Lung (tissue), 12 donors: ENCODE data around the gene SLC39A12. TPM values are rescaled to one million over a fixed set of nuclear protein-coding genes. Genes with fewer than 3 reads are reported as not detected.

Experiments
- ATAC-seq: fragments of 200-7000 bp; cut with Tn5 transposase; one replicate; pipeline ENCODE4 v1.9.1; 2020; ENCODE audit warnings: moderate number of reproducible peaks; ENCODE audit not compliant: insufficient read depth, low FRiP score
- DNase-seq, 3 donors: peaks; one replicate each; pipeline ENCODE4 v3.0.0-alpha.2; 2013 to 2017
- H3K27ac ChIP-seq, 2 donors: one replicate each; pipeline ENCODE4 v1.5.1; 2013; ENCODE audit warnings: mild to moderate bottlenecking in 2 of 2, moderate library complexity in 2 of 2, control low read depth in 1 of 2, inconsistent platforms in 1 of 2, low read depth in 1 of 2, low read length in 1 of 2
- H3K27me3 ChIP-seq, 3 donors: one replicate each; pipeline ENCODE4 v1.5.1; 2013; ENCODE audit warnings: low read length in 2 of 3; ENCODE audit not compliant: control insufficient read depth in 3 of 3, insufficient read depth in 3 of 3
- H3K36me3 ChIP-seq, 4 donors: one replicate each; pipeline ENCODE4 v1.5.1; 2013; ENCODE audit warnings: low read length in 4 of 4, mild to moderate bottlenecking in 1 of 4, moderate library complexity in 1 of 4; ENCODE audit not compliant: control insufficient read depth in 4 of 4, insufficient read depth in 4 of 4
- H3K4me1 ChIP-seq, 5 donors: one replicate each; pipeline ENCODE4 v1.5.1; 2013; ENCODE audit warnings: low read length in 5 of 5, mild to moderate bottlenecking in 2 of 5, moderate library complexity in 1 of 5; ENCODE audit not compliant: control insufficient read depth in 5 of 5, insufficient read depth in 5 of 5
- H3K4me3 ChIP-seq: one replicate; pipeline ENCODE4 v1.5.1; 2013; ENCODE audit warnings: mild to moderate bottlenecking, control low read depth, moderate library complexity
- H3K9ac ChIP-seq, 2 donors: one replicate each; pipeline ENCODE4 v1.5.1; 2013; ENCODE audit warnings: low read length in 2 of 2, control low read depth in 1 of 2; ENCODE audit not compliant: insufficient read depth in 1 of 2
- H3K9me3 ChIP-seq, 4 donors: one replicate each; pipeline ENCODE4 v1.5.1; 2013; ENCODE audit warnings: low read length in 3 of 4, mild to moderate bottlenecking in 1 of 4, moderate library complexity in 1 of 4; ENCODE audit not compliant: control insufficient read depth in 4 of 4, insufficient read depth in 3 of 4
- CTCF ChIP-seq: IDR thresholded peaks from 2 replicates; pipeline ENCODE4 v1.5.1; 2012; ENCODE audit warnings: mild to moderate bottlenecking; ENCODE audit errors: control extremely low read depth, extremely low read depth
- WGBS, 2 donors: extraction: QIAGEN DNeasy Blood & Tissue Kit; methylation state at CpG; one replicate each; pipeline ENCODE4 v1.1.7; 2013; 5-methylcytosine and 5-hydroxymethylcytosine counted together
- polyA plus RNA-seq, 2 donors: library from polyadenylated mRNA; stranded (reverse); fragments of 200-250 nt; gene quantifications; one replicate each; pipeline ENCODE4 v1.2.1, GENCODE V29; 2013
- total RNA-seq, 2 donors: library from RNA; depleted of rRNA in 1 of 2; stranded (reverse); fragments of >200 nt in 1 of 2; gene quantifications; one replicate each; pipeline ENCODE4 v1.2.1, GENCODE V29; 2014 to 2021
- donor health status: control.
- donor health status: control.
- donor health status: Bipolar disorder and iron deficiency.
- donor health status: healthy.
- donor health status: DM: yes; HTN: yes; CAD: no.

The SLC39A12 gene
- total and polyA plus RNA-seq, 4 donors: 0.03 to 0.26 TPM; not detected in 2

GRCh38 chr10:17984056-17984455, 32.3 kb downstream of the SLC39A12 start:
- H3K9me3 ChIP-seq: no peaks in the 10 kb centered on the region
- 37 to 61% methylated on average over 1 of the region's 1 CpG for WGBS, 2 donors

GRCh38 chr10:17984563-17984962, 32.8 kb downstream of the SLC39A12 start:
- ATAC-seq (no peak), DNase-seq (no peak)
- 93 to 95% methylated on average over 4 of the region's 4 CpGs for WGBS, 2 donors
- no peaks in the 10 kb centered on the region for H3K9me3 ChIP-seq
- no peak overlapping the region for H3K9ac ChIP-seq
- H3K27me3 ChIP-seq: no peaks in the 10 kb centered on the region
- H3K27ac ChIP-seq: no peak overlapping the region
- H3K4me1 ChIP-seq: no peaks in the 10 kb centered on the region
- no peaks in the 10 kb centered on the region for H3K36me3 ChIP-seq
- no peak for TF ChIP-seq CTCF
- H3K4me3 ChIP-seq: no peak overlapping the region

More at GRCh38 chr10:17984056-17984455, 32.3 kb downstream of the SLC39A12 start:
- Histone ChIP-seq H3K27me3 (no peaks in the 10 kb centered on the region), H3K36me3 (no peaks in the 10 kb centered on the region), H3K4me3 (no peak overlapping the region), H3K27ac (no peak overlapping the region), H3K4me1 (no peaks in the 10 kb centered on the region), H3K9ac (no peak overlapping the region)
- ATAC-seq (no peak), DNase-seq (no peak)
- TF ChIP-seq CTCF: no peak

- WGBS, 2 donors: 79 to 83% methylated on average over 6 of the region's 6 CpGs
- H3K27ac ChIP-seq: no peak overlapping the region
- no peaks in the 10 kb centered on the region for H3K36me3 ChIP-seq
- TF ChIP-seq CTCF: no peak
- H3K9me3 ChIP-seq: no peaks in the 10 kb centered on the region
- no peaks in the 10 kb centered on the region for H3K27me3 ChIP-seq
- H3K4me3 ChIP-seq: no peak overlapping the region
- H3K4me1 ChIP-seq: no peaks in the 10 kb centered on the region
- no peak overlapping the region for H3K9ac ChIP-seq
- DNase-seq (no peak), ATAC-seq (no peak)
These were observed 38.4 kb downstream of the SLC39A12 start for GRCh38 chr10:17989908-17990767.

- H3K9me3 ChIP-seq: no peaks in the 10 kb centered on the region
- TF ChIP-seq CTCF: no peak
- no peaks in the 10 kb centered on the region for H3K4me1 ChIP-seq
- H3K4me3 ChIP-seq: no peak overlapping the region
- H3K27me3 ChIP-seq: no peaks in the 10 kb centered on the region
- no peak overlapping the region for H3K27ac ChIP-seq
- ATAC-seq: no peak
- DNase-seq: no peak
- H3K36me3 ChIP-seq: no peaks in the 10 kb centered on the region
- no peak overlapping the region for H3K9ac ChIP-seq
These were observed 40.5 kb downstream of the SLC39A12 start for GRCh38 chr10:17992266-17992665.
